Left ventricle myocardium inferior (tissue), 1 donor: Measurements from ENCODE around the gene STYXL2. TPM values are rescaled to one million over a fixed set of nuclear protein-coding genes. Genes with fewer than 3 reads are reported as not detected.

Experiments
- DNase-seq: peaks from one replicate; pipeline ENCODE4 v3.0.0-alpha.2; 2020
- H3K27ac ChIP-seq: fragments of 200-600 bp; replicated peaks from 2 replicates; pipeline ENCODE4 v1.8.0; 2021
- H3K27me3 ChIP-seq: fragments of 200-600 bp; 2 replicates; pipeline ENCODE4 v1.8.0; 2021; ENCODE audit warnings: low read depth
- H3K36me3 ChIP-seq: fragments of 200-600 bp; 2 replicates; pipeline ENCODE4 v1.8.0; 2021
- H3K4me1 ChIP-seq: fragments of 200-600 bp; 2 replicates; pipeline ENCODE4 v1.8.0; 2021
- H3K4me3 ChIP-seq: fragments of 200-600 bp; 2 replicates; pipeline ENCODE4 v1.8.0; 2021; ENCODE audit warnings: mild to moderate bottlenecking, moderate library complexity
- H3K9me3 ChIP-seq: fragments of 200-600 bp; replicated peaks from 2 replicates; pipeline ENCODE4 v1.8.0; 2021
- CTCF ChIP-seq: fragments of 200-600 bp; IDR thresholded peaks from 2 replicates; pipeline ENCODE4 v1.8.0; 2021; ENCODE audit warnings: antibody characterized with exemption, mild to moderate bottlenecking, borderline replicate concordance
- intact Hi-C: fragments of 100-400 bp; cut with micrococcal nuclease; formaldehyde crosslinking; loops from one replicate; pipeline ENCODE4 v1.11.0; 2022
- total RNA-seq: library from RNA; stranded (reverse); fragmentation: NEBNext Ultra II Directional; extraction: Animal tissue kit (Norgen Biotek cat#: 25700); gene quantifications from one replicate; pipeline ENCODE4 v1.2.1, GENCODE V29; 2021
- donor health status: DM: no; HTN: yes; CAD: no; lungs with severe emphysema.

Gene STYXL2
- total RNA-seq, 1 donor from 2014 or later: 177 TPM

- no peaks in the 10 kb centered on the region for H3K36me3 ChIP-seq
- DNase-seq: no peak
- H3K9me3 ChIP-seq: no peaks in the 10 kb centered on the region
- intact Hi-C loops: no loop called here
- TF ChIP-seq CTCF: no peak
- H3K4me3 ChIP-seq: no peak overlapping the region
- no peak overlapping the region for H3K27ac ChIP-seq
- H3K4me1 ChIP-seq: peaks cover 4% of the 10 kb centered on the region
- peaks cover 8% of the 10 kb centered on the region for H3K27me3 ChIP-seq
These were observed 32.8 kb upstream of the STYXL2 start for GRCh38 chr1:167061073-167061464.

- no peak for TF ChIP-seq CTCF
- DNase-seq: no peak
- peaks cover 4% of the 10 kb centered on the region for H3K4me1 ChIP-seq
- no peaks in the 10 kb centered on the region for H3K36me3 ChIP-seq
- no peak overlapping the region for H3K27ac ChIP-seq
- H3K4me3 ChIP-seq: no peak overlapping the region
- peaks cover 12% of the 10 kb centered on the region for H3K27me3 ChIP-seq
- intact Hi-C loops: loop anchor here (5.0 kb wide), 2 partner anchors 378 to 473 kb away; no protein-coding TSS in a partner anchor
- H3K9me3 ChIP-seq: no peaks in the 10 kb centered on the region
These were observed 29.3 kb upstream of the STYXL2 start for GRCh38 chr1:167064621-167065020.

- no peak for TF ChIP-seq CTCF
- H3K27ac ChIP-seq: no peak overlapping the region
- H3K36me3 ChIP-seq: no peaks in the 10 kb centered on the region
- DNase-seq: no peak
- intact Hi-C loops: loop anchor here (5.0 kb wide), 2 partner anchors 377 to 472 kb away; no protein-coding TSS in a partner anchor
- peaks cover 4% of the 10 kb centered on the region for H3K4me1 ChIP-seq
- no peaks in the 10 kb centered on the region for H3K9me3 ChIP-seq
- H3K4me3 ChIP-seq: no peak overlapping the region
- peaks cover 7% of the 10 kb centered on the region for H3K27me3 ChIP-seq
These were observed 28.4 kb upstream of the STYXL2 start for GRCh38 chr1:167065471-167065870.

- H3K36me3 ChIP-seq: no peaks in the 10 kb centered on the region
- H3K4me1 ChIP-seq: peaks cover 4% of the 10 kb centered on the region
- peak; percentile 98 for TF ChIP-seq CTCF
- peaks cover 7% of the 10 kb centered on the region for H3K27me3 ChIP-seq
- DNase-seq: peak; percentile 72
- peak overlapping the region; percentile 42 for H3K4me3 ChIP-seq
- no peaks in the 10 kb centered on the region for H3K9me3 ChIP-seq
- intact Hi-C loops: loop anchor here (5.0 kb wide), 2 partner anchors 376 to 471 kb away; no protein-coding TSS in a partner anchor
- no peak overlapping the region for H3K27ac ChIP-seq
These were observed 27.3 kb upstream of the STYXL2 start for GRCh38 chr1:167066333-167067122.

GRCh38 chr1:167067904-167068303 lies 26.0 kb upstream of the STYXL2 start:
- DNase-seq: no peak
- TF ChIP-seq CTCF: no peak

More at GRCh38 chr1:167067904-167068303, 26.0 kb upstream of the STYXL2 start:
- Histone ChIP-seq H3K27ac (no peak overlapping the region), H3K27me3 (peaks cover 7% of the 10 kb centered on the region), H3K4me3 (no peak overlapping the region), H3K36me3 (no peaks in the 10 kb centered on the region), H3K9me3 (no peaks in the 10 kb centered on the region), H3K4me1 (peaks cover 4% of the 10 kb centered on the region)
- intact Hi-C loops: loop anchor here (5.0 kb wide), 2 partner anchors 374 to 469 kb away; no protein-coding TSS in a partner anchor
